GM19193 (cell line): ENCODE measurements around the gene CCL28.

Experiments
- POLR2A ChIP-seq: IDR thresholded peaks from 4 replicates; pipeline ENCODE4 v1.6.1; 2011; ENCODE audit not compliant: insufficient read depth, insufficient read length; ENCODE audit errors: extremely low read depth

Gene CCL28

GRCh38 chr5:43369651-43370050 lies 42.5 kb downstream of the CCL28 start:
- no peak for TF ChIP-seq POLR2A

- no peak for TF ChIP-seq POLR2A
Observed at GRCh38 chr5:43367909-43368669, 44.1 kb downstream of the CCL28 start.

- no peak for TF ChIP-seq POLR2A
Observed at GRCh38 chr5:43367453-43367852, 44.7 kb downstream of the CCL28 start.

GRCh38 chr5:43363445-43364152 lies 48.6 kb downstream of the CCL28 start:
- TF ChIP-seq POLR2A: no peak

- no peak for TF ChIP-seq POLR2A
Observed at GRCh38 chr5:43362725-43363435, 49.3 kb downstream of the CCL28 start.

- no peak for TF ChIP-seq POLR2A
Observed at GRCh38 chr5:43358726-43359125, 53.5 kb downstream of the CCL28 start.

GRCh38 chr5:43358301-43358700 lies 53.9 kb downstream of the CCL28 start:
- no peak for TF ChIP-seq POLR2A

GRCh38 chr5:43357878-43358281 lies 54.3 kb downstream of the CCL28 start:
- TF ChIP-seq POLR2A: no peak

- no peak for TF ChIP-seq POLR2A
Observed at GRCh38 chr5:43357067-43357466, 55.1 kb downstream of the CCL28 start.

GRCh38 chr5:43354774-43355173 lies 57.4 kb downstream of the CCL28 start:
- no peak for TF ChIP-seq POLR2A

- no peak for TF ChIP-seq POLR2A
Observed at GRCh38 chr5:43353668-43354067, 58.5 kb downstream of the CCL28 start.

GRCh38 chr5:43352915-43353314 lies 59.3 kb downstream of the CCL28 start:
- no peak for TF ChIP-seq POLR2A

- TF ChIP-seq POLR2A: no peak
Observed at GRCh38 chr5:43352131-43352530, 60.1 kb downstream of the CCL28 start.

GRCh38 chr5:43348861-43349363 lies 63.3 kb downstream of the CCL28 start:
- TF ChIP-seq POLR2A: no peak

GRCh38 chr5:43348207-43348606 lies 64.0 kb downstream of the CCL28 start:
- TF ChIP-seq POLR2A: no peak
